GM12873 (cell line): ENCODE results near the gene COL11A2.

Experiments used
- CTCF ChIP-seq: IDR thresholded peaks from 2 replicates; pipeline ENCODE4 v1.5.1; 2012; ENCODE audit warnings: low read depth, mild to moderate bottlenecking, moderate library complexity, low read length, control low read depth; ENCODE audit not compliant: insufficient read depth; ENCODE audit errors: missing control alignments

The COL11A2 gene

DNA sequence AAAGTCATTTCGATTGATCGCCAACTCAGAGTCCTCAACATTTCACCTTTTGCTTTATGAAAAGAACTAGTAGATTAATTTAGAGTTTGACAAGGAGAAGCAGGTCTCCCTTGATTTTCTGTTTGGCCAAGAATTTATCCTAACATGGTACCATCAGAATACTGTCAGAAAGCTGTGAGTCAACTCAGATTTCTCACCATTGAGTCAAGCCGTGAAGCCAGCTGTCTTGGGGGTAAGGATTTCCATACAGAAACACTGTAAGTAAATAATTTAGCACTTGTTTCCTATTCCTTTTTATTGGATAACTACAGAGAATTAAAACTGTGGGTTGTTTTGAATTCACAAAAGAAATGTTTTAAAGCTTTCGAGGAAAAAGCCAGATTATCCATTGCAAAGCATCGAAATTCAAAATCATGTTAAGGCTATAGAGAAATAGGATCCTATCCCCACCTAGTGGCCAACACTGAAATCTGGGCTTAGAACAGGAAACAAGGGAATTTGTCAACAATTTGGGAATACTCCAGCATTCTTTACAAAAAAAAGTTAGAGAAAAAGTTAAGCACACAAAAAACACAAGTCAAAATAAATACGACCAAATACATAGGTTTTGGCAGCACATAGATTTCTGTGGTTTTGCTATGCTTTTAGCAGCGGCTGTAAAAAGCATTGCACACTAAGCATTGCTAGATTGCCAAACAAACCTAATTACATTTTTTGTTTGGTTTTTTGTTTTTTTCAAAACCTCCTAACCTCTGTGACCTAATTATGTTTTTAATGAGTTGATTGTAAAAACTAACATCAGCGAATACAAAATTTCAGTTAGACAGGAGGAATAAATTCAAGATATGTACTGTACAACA, 44.2 kb downstream of the COL11A2 start:
- peak; percentile 75 for TF ChIP-seq CTCF

GRCh38 chr6:33144373-33144772, 47.9 kb downstream of the COL11A2 start:
- TF ChIP-seq CTCF, result no peak

DNA sequence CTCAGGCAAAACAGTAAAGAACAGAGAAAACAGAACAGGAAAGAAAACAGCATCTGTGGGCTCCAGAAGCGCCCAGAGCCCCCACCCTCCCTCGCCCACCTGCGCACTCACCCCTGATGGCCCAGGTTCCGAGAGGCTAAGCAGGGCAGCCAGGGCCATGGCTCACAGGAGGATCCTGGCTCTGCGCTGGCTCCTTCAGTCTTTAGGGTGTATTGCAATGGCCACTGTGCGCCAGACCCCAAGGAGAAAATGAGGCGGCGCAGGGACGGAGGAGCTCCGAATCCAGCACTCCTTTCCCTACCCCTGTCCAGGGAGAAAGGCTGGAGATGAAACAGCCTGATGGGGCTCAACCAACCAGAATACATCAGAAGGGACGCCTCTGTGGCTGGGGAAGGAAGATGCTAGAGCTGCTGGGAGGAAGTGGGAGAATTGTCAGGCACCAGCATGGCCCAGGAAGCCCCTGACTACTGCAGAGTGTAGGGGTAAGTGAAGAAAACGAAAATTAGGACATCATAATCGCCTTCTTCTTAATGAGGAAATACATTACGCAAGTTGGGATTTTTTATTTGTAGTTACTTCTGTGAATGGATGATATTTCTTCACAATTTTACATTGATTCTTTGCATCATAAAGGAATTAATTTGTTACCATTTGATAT, 49.0 kb downstream of the COL11A2 start:
- peak; percentile 45 for TF ChIP-seq CTCF

- no peak for TF ChIP-seq CTCF
Measured at GRCh38 chr6:33142501-33143070, 49.7 kb downstream of the COL11A2 start.

DNA sequence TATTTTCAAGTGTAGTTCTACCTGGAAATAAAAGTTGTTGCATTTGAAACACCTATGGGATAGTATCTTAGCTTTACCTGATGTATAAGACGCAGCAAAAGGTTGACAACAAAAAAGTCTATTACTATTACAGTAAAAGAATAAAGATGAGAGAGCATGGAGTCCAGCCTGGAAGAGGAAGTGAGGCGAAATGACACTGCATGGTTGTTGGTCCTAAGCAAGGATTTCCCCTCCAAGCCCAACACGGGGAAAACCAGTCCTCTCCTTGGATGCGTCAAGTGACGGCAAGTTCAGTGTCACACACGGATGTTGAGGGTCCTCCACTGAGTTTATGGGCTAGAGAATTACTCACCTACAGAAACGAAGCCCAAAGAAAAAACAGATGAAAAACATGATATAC, 51.7 kb downstream of the COL11A2 start:
- no peak for TF ChIP-seq CTCF

DNA sequence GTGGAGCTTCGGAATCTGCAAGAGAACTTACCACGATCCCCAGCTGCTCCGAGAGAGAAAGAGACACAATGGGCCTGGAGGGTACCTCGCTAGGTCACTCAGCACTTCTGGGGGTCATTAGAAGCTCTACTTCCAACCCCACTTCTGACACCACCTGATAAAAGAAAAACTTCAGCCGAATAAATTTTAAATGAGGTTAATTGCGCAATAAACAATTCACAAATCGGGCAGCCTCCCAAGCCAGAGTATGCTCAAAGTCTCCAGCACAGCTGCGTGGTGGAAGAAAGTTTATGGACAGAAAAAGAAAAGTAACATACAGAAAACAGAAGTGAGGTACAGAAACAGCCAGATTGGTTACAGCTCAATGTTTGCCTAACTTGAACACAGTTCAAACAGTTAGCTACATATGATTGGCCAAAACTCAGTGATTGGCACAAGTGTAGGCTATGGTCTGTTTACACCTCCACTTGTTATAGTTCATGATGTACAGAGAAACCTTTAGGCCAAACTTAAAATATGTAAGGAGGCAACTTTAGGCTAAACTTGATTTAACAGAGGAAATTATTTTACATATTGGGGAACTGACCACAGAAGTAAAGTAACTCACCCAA, 52.6 kb downstream of the COL11A2 start:
- TF ChIP-seq CTCF, result no peak
